ENCODE measurements around the gene C22orf23. TPM values are rescaled to one million over a fixed set of nuclear protein-coding genes. Genes with fewer than 3 reads are reported as not detected.

Gene C22orf23
- polyA plus RNA-seq, 1 of the 3 experiments (the other 2 are of a cell fraction) = 0.33 TPM

- TF ChIP-seq POLR2AphosphoS5 (IDR thresholded peaks at IDR 0.05; ENCODE audit: low read depth, low read length) (peak; percentile 41; the same call in 1 of the 2 replicates), GATA2 (CRISPR knock-in tag; IDR thresholded peaks at IDR 0.05) (no peak), GABPA (IDR thresholded peaks at IDR 0.05; ENCODE audit: low read depth) (no peak), TCF12 (IDR thresholded peaks at IDR 0.05) (peak; percentile 77), REST (IDR thresholded peaks at IDR 0.05; ENCODE audit: low read depth, low read length) (no peak), FOSL2 (IDR thresholded peaks at IDR 0.05; ENCODE audit: borderline replicate concordance, low read depth) (peak; percentile 96), FOXJ3 (CRISPR knock-in tag; IDR thresholded peaks at IDR 0.05) (no peak)
- TF ChIP-seq, protein P1, sequence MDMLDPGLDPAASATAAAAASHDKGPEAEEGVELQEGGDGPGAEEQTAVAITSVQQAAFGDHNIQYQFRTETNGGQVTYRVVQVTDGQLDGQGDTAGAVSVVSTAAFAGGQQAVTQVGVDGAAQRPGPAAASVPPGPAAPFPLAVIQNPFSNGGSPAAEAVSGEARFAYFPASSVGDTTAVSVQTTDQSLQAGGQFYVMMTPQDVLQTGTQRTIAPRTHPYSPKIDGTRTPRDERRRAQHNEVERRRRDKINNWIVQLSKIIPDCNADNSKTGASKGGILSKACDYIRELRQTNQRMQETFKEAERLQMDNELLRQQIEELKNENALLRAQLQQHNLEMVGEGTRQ (IDR thresholded peaks at IDR 0.05; ENCODE audit: borderline replicate concordance, low read depth, low read length) = no peak
Measured at GRCh38 chr22:37904572-37905533, 48.5 kb downstream of the C22orf23 start (continued).

DNA sequence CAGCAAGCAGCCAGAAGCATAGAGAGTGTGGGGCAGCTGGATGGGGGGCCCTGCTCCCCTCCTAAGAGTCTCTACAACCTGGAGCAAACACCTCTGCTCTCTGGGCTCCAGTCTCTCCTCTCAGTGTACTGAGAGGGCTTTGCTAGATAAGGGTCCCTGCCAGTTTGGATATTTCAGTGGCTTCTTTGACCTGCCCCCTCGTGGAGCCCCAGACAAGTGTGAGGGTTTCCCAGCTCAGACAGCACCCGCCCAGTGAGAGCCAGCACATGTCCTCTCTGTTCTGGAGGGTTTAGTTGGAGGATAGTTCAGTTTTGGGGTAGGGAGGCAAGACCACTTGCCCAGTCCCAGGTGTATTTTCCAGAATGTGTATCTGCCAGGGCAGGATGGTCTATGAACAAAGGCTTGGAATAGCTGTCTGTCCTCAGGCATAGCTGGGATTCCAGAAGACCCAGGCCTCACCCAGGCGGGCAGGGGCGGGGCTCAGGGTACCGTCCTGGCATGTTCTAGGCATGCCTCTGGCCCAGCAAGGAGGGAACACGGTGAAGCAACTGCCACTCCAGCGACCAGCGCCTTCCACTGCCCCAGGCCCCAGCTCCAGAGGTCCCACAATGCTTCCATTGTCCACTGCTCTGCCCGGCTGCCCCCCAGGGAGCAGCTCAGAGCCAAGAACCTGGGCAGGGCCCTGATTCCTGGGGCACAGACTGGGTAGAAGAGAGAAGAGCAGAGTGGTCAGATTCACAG, 54.8 kb downstream of the C22orf23 start:
- Histone ChIP-seq H3K36me3 (replicated peaks in 1 of 2; ENCODE audit: control insufficient read depth in 1 of 2, insufficient read depth in 2 of 2, low read length in 1 of 2) (no peaks in the 10 kb centered on the region), H3K79me2 (ENCODE audit: insufficient read depth) (no peaks in the 10 kb centered on the region), H3F3A (replicated peaks; ENCODE audit: insufficient read depth) (peaks cover 8% of the 10 kb centered on the region), H3K9me2 (no peaks in the 10 kb centered on the region), H3K9ac (no peak overlapping the region), H4K20me1 (ENCODE audit: insufficient read depth) (no peaks in the 10 kb centered on the region), H3K4me1 (ENCODE audit: control insufficient read depth in 1 of 2, insufficient read depth in 2 of 2, low read depth in 1 of 2, low read length in 1 of 2) (peaks cover 2 to 12% of the 10 kb centered on the region in 2 experiments; a peak in 2 of 4 replicates), H3K4me2 (no peak overlapping the region), H3K9me3 (no peaks in the 10 kb centered on the region), H3K27ac (ENCODE audit: low read depth in 2 of 2, low read length in 1 of 2) (peak overlapping the region in 1 of 2 experiments; percentile 12; a peak in 1 of 4 replicates), H3K4me3 (ENCODE audit: low read depth in 2 of 2, low read length in 1 of 2) (no peak overlapping the region), H2AFZ (ENCODE audit: low read depth) (no peak overlapping the region), H3K27me3 (ENCODE audit: insufficient read depth) (no peaks in the 10 kb centered on the region)
- no peak for DNase-seq
- TF ChIP-seq CHD2 (IDR thresholded peaks at IDR 0.05; ENCODE audit: low read length, partially characterized antibody) (no peak), TCF12 (IDR thresholded peaks at IDR 0.05) (no peak)
- TF ChIP-seq, protein P2, sequence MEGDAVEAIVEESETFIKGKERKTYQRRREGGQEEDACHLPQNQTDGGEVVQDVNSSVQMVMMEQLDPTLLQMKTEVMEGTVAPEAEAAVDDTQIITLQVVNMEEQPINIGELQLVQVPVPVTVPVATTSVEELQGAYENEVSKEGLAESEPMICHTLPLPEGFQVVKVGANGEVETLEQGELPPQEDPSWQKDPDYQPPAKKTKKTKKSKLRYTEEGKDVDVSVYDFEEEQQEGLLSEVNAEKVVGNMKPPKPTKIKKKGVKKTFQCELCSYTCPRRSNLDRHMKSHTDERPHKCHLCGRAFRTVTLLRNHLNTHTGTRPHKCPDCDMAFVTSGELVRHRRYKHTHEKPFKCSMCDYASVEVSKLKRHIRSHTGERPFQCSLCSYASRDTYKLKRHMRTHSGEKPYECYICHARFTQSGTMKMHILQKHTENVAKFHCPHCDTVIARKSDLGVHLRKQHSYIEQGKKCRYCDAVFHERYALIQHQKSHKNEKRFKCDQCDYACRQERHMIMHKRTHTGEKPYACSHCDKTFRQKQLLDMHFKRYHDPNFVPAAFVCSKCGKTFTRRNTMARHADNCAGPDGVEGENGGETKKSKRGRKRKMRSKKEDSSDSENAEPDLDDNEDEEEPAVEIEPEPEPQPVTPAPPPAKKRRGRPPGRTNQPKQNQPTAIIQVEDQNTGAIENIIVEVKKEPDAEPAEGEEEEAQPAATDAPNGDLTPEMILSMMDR (IDR thresholded peaks at IDR 0.05) = no peak
- POLR2A ChIA-PET = interaction anchor here (0.6 kb wide), 1 partner anchor 51 kb away, joined by 3 read pairs; no protein-coding TSS in a partner anchor
- whole genome bisulfite sequencing (ENCODE audit: low lambda C conversion rate) = 88% methylated on average over 4 of the region's 9 CpGs
- CTCF ChIA-PET = interaction anchor here (1.5 to 2.0 kb wide), 4 partner anchors 12 to 76 kb away, joined by 3 to 8 read pairs (median 6); partner anchors contain the start of gene GALR3
